ENCODE measurements around the gene MMP23B. TPM values are rescaled to one million over a fixed set of nuclear protein-coding genes. Genes with fewer than 3 reads are reported as not detected.

MMP23B gene
- 4.8 and 8.5 TPM in 2 replicates for total RNA-seq
- long read RNA-seq: 0 reads

GRCh38 chr1:1631782-1632420 lies at the start of gene MMP23B:
Gene MMP23B (plus strand): TSS chr1:1632173. CDS start chr1:1632219, 46 bp downstream.
- Mint-ChIP-seq H3K4me1 (ENCODE audit: unreplicated experiment) (peaks cover 2% of the 10 kb centered on the region), H3K4me3 (ENCODE audit: unreplicated experiment) (no peak within 1 kb of the TSS), H3K27ac (ENCODE audit: unreplicated experiment) (no peak within 1 kb of the TSS), H3K36me3 (ENCODE audit: unreplicated experiment) (no peaks in the 10 kb centered on the region), H3K27me3 (ENCODE audit: unreplicated experiment) (no peaks in the 10 kb centered on the region), H3K9me3 (ENCODE audit: unreplicated experiment) (no peaks in the 10 kb centered on the region)
- no peak for DNase-seq (ENCODE audit: extremely low spot score, unreplicated experiment)
- no peak for TF ChIP-seq CTCF (IDR thresholded peaks at IDR 0.05)

GRCh38 chr1:1582585-1583346 lies 49.2 kb upstream of the MMP23B start:
- Mint-ChIP-seq H3K27me3 (ENCODE audit: unreplicated experiment) (peaks cover 26% of the 10 kb centered on the region), H3K4me3 (ENCODE audit: unreplicated experiment) (no peak overlapping the region), H3K27ac (ENCODE audit: unreplicated experiment) (no peak overlapping the region), H3K4me1 (ENCODE audit: unreplicated experiment) (peaks cover 4% of the 10 kb centered on the region), H3K9me3 (ENCODE audit: unreplicated experiment) (no peaks in the 10 kb centered on the region), H3K36me3 (ENCODE audit: unreplicated experiment) (no peaks in the 10 kb centered on the region)
- no peak for DNase-seq (ENCODE audit: extremely low spot score, unreplicated experiment)
- TF ChIP-seq CTCF (IDR thresholded peaks at IDR 0.05): no peak

GRCh38 chr1:1583347-1584010 lies 48.5 kb upstream of the MMP23B start:
- peaks cover 26% of the 10 kb centered on the region for H3K27me3 Mint-ChIP-seq (ENCODE audit: unreplicated experiment)
- no peaks in the 10 kb centered on the region for H3K36me3 Mint-ChIP-seq (ENCODE audit: unreplicated experiment)
- no peak for TF ChIP-seq CTCF (IDR thresholded peaks at IDR 0.05)
- peaks cover 4% of the 10 kb centered on the region for H3K4me1 Mint-ChIP-seq (ENCODE audit: unreplicated experiment)
- no peak overlapping the region for H3K27ac Mint-ChIP-seq (ENCODE audit: unreplicated experiment)
- no peak overlapping the region for H3K4me3 Mint-ChIP-seq (ENCODE audit: unreplicated experiment)
- no peaks in the 10 kb centered on the region for H3K9me3 Mint-ChIP-seq (ENCODE audit: unreplicated experiment)
- DNase-seq (ENCODE audit: extremely low spot score, unreplicated experiment): no peak

GRCh38 chr1:1591452-1591851 lies 40.5 kb upstream of the MMP23B start:
- no peak overlapping the region for H3K27ac Mint-ChIP-seq (ENCODE audit: unreplicated experiment)
- no peak for DNase-seq (ENCODE audit: extremely low spot score, unreplicated experiment)
- H3K4me1 Mint-ChIP-seq (ENCODE audit: unreplicated experiment): no peaks in the 10 kb centered on the region
- H3K27me3 Mint-ChIP-seq (ENCODE audit: unreplicated experiment): no peaks in the 10 kb centered on the region
- H3K36me3 Mint-ChIP-seq (ENCODE audit: unreplicated experiment): no peaks in the 10 kb centered on the region
- H3K9me3 Mint-ChIP-seq (ENCODE audit: unreplicated experiment): no peaks in the 10 kb centered on the region
- TF ChIP-seq CTCF (IDR thresholded peaks at IDR 0.05): no peak
- no peak overlapping the region for H3K4me3 Mint-ChIP-seq (ENCODE audit: unreplicated experiment)

Measured in osteocyte (in vitro differentiated cells).